Caki2 (cell line): Measurements from ENCODE around the gene DEFB127. TPM values are rescaled to one million over a fixed set of nuclear protein-coding genes. Genes with fewer than 3 reads are reported as not detected.

Source experiments
- total RNA-seq: library from RNA; depleted of rRNA; stranded (reverse); fragments of >200 nt; shearing (Covaris generic); gene quantifications from 2 replicates; pipeline ENCODE4 v1.2.3, GENCODE V29; 2014; ENCODE audit warnings: low replicate concordance; rRNA removed

The DEFB127 gene
- total RNA-seq, 1 experiment from 2014 or later: not detected

Other genes with a start within 250 kb of the DEFB127 start
- not detected in 2 replicates for gene DEFB125, start 69.8 kb upstream of the DEFB127 start, total RNA-seq
- gene DEFB126, start 14.9 kb upstream of the DEFB127 start, total RNA-seq: not detected in 2 replicates
- not detected in 2 replicates for gene DEFB128, start 32.3 kb downstream of the DEFB127 start, total RNA-seq
- gene DEFB129, start 69.8 kb downstream of the DEFB127 start, total RNA-seq: not detected in 2 replicates
- gene DEFB132, start 100.3 kb downstream of the DEFB127 start, total RNA-seq: not detected in 2 replicates
- gene C20orf96, start 133.3 kb downstream of the DEFB127 start, total RNA-seq: 2.8 and 3.3 TPM in 2 replicates
- 27.1 and 33.4 TPM in 2 replicates for gene ZCCHC3, start 140.1 kb downstream of the DEFB127 start, total RNA-seq
- gene SOX12, start 168.1 kb downstream of the DEFB127 start, total RNA-seq: 4.2 and 9.4 TPM in 2 replicates
- gene NRSN2, start 189.7 kb downstream of the DEFB127 start, total RNA-seq: 0.74 and 5.3 TPM in 2 replicates
- 170 and 190 TPM in 2 replicates for gene TRIB3, start 223.3 kb downstream of the DEFB127 start, total RNA-seq